Measurements from ENCODE around the gene SLC47A2. TPM values are rescaled to one million over a fixed set of nuclear protein-coding genes. Genes with fewer than 3 reads are reported as not detected.

Gene SLC47A2
- total RNA-seq, 1 donor from 2014 or later, result not detected

DNA sequence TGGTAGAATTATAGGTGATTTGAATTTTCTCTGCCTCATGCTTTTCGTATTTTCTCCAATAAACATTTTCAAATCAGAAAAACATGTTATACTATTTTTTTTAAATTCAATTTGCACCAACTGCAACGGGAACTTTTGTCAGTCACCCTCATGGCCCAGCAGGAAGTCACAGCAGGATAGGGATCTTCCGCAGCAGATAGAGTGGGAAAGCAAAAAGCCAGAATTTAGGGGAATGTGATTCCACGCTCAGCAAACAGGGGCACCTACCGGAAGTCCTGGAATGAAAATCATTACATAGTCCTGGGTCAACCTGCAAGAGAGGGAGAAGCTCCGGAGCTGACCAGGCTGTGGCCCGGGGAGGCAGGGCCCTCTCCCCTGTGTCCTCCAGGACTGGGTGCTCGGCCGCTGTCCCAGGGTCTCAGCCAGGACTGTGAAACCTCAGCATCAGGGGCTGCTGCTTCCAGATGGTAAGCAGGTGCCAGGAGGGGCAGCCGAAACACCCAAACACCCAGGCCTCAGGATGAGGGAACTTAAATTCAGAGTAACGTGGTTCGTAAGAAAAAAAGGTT is 3.9 kb downstream of the SLC47A2 start:
- no peak for DNase-seq (ENCODE audit: low spot score in 2 of 2, unreplicated experiment in 2 of 2)
- Mint-ChIP-seq H3K27me3 (ENCODE audit: low read depth) (no peaks in the 10 kb centered on the region), H3K4me1 (peaks cover 1% of the 10 kb centered on the region), H3K9me3 (no peaks in the 10 kb centered on the region), H3K27ac (no peak overlapping the region), H3K4me3 (no peak overlapping the region), H3K36me3 (no peaks in the 10 kb centered on the region)
- TF ChIP-seq, protein P1, sequence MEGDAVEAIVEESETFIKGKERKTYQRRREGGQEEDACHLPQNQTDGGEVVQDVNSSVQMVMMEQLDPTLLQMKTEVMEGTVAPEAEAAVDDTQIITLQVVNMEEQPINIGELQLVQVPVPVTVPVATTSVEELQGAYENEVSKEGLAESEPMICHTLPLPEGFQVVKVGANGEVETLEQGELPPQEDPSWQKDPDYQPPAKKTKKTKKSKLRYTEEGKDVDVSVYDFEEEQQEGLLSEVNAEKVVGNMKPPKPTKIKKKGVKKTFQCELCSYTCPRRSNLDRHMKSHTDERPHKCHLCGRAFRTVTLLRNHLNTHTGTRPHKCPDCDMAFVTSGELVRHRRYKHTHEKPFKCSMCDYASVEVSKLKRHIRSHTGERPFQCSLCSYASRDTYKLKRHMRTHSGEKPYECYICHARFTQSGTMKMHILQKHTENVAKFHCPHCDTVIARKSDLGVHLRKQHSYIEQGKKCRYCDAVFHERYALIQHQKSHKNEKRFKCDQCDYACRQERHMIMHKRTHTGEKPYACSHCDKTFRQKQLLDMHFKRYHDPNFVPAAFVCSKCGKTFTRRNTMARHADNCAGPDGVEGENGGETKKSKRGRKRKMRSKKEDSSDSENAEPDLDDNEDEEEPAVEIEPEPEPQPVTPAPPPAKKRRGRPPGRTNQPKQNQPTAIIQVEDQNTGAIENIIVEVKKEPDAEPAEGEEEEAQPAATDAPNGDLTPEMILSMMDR (IDR thresholded peaks at IDR 0.05; ENCODE audit: unreplicated experiment), result no peak

- Mint-ChIP-seq H3K27me3 (ENCODE audit: low read depth) (no peaks in the 10 kb centered on the region), H3K4me3 (no peak overlapping the region), H3K27ac (no peak overlapping the region), H3K9me3 (no peaks in the 10 kb centered on the region), H3K4me1 (peaks cover 17% of the 10 kb centered on the region), H3K36me3 (no peaks in the 10 kb centered on the region)
- TF ChIP-seq, protein P1 (IDR thresholded peaks at IDR 0.05; ENCODE audit: unreplicated experiment), result no peak
- no peak for DNase-seq (ENCODE audit: low spot score in 2 of 2, unreplicated experiment in 2 of 2)
These were observed 6.5 kb downstream of the SLC47A2 start for GRCh38 chr17:19709841-19710240.

- Mint-ChIP-seq H3K36me3 (no peaks in the 10 kb centered on the region), H3K9me3 (no peaks in the 10 kb centered on the region), H3K4me3 (no peak overlapping the region), H3K4me1 (peaks cover 28% of the 10 kb centered on the region), H3K27ac (peak overlapping the region; percentile 2), H3K27me3 (ENCODE audit: low read depth) (no peaks in the 10 kb centered on the region)
- TF ChIP-seq, protein P1 (IDR thresholded peaks at IDR 0.05; ENCODE audit: unreplicated experiment), result no peak
- DNase-seq (ENCODE audit: low spot score in 2 of 2, unreplicated experiment in 2 of 2), result no peak
These were observed 7.8 kb downstream of the SLC47A2 start for GRCh38 chr17:19708431-19709175.

DNA sequence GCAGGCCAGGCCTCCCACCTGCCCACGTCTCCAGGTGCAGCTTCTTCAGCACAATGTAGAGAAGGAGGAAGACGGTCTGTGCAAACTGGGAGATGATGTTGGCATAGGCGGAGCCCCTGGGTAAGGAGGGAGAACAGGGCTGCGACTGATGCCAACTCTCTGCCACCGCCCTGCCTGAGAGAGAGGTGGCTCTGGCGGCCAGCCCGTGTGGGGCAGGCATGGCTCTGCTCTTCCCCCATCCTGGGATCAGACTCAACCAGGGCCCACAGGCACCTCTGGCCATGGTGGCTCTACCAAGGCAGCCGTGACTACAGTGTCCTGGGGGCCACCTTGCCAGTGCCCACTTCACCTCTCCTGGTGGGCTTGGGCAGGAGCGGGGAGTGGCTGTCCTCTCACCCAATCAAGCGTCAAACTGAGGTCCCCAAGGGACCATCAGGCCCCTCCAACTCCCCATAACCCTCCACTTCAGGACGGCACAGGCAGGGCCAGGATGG is 8.6 kb downstream of the SLC47A2 start:
- Mint-ChIP-seq H3K27ac (no peak overlapping the region), H3K27me3 (ENCODE audit: low read depth) (no peaks in the 10 kb centered on the region), H3K4me3 (no peak overlapping the region), H3K36me3 (no peaks in the 10 kb centered on the region), H3K9me3 (no peaks in the 10 kb centered on the region), H3K4me1 (peaks cover 36% of the 10 kb centered on the region)
- DNase-seq (ENCODE audit: low spot score in 2 of 2, unreplicated experiment in 2 of 2), result no peak
- TF ChIP-seq, protein P1 (IDR thresholded peaks at IDR 0.05; ENCODE audit: unreplicated experiment), result no peak

- H3K9me3 Mint-ChIP-seq, result no peaks in the 10 kb centered on the region
- no peaks in the 10 kb centered on the region for H3K36me3 Mint-ChIP-seq
- TF ChIP-seq, protein P1 (IDR thresholded peaks at IDR 0.05; ENCODE audit: unreplicated experiment), result no peak
- H3K4me1 Mint-ChIP-seq, result peaks cover 39% of the 10 kb centered on the region
- no peaks in the 10 kb centered on the region for H3K27me3 Mint-ChIP-seq (ENCODE audit: low read depth)
- H3K4me3 Mint-ChIP-seq, result no peak overlapping the region
- peak overlapping the region; percentile 66 for H3K27ac Mint-ChIP-seq
- DNase-seq (ENCODE audit: low spot score in 2 of 2, unreplicated experiment in 2 of 2), result no peak
These were observed 9.3 kb downstream of the SLC47A2 start for GRCh38 chr17:19706791-19707727.
